Fibroblast of lung (primary cell): ENCODE data around the gene MAN1A2. TPM values are rescaled to one million over a fixed set of nuclear protein-coding genes. Genes with fewer than 3 reads are reported as not detected.

ENCODE experiments used
- DNase-seq, 2 donors: peaks; one replicate each; pipeline versions ENCODE4 v3.0.0 to v3.0.0-alpha.2; 2010; ENCODE audit warnings: low read depth in 2 of 2
- H2AFZ ChIP-seq: 2 replicates; pipeline ENCODE4 v1.5.1; 2012; ENCODE audit warnings: low read length, control low read depth, inconsistent platforms
- H3K27ac ChIP-seq: 2 replicates; pipeline ENCODE4 v1.5.1; 2011; ENCODE audit warnings: low read length, control low read depth; ENCODE audit not compliant: insufficient read depth
- H3K27me3 ChIP-seq: 2 replicates; pipeline ENCODE4 v1.5.1; 2011; ENCODE audit warnings: mild to moderate bottlenecking, low read length; ENCODE audit not compliant: control insufficient read depth, insufficient read depth
- H3K36me3 ChIP-seq: 2 replicates; pipeline ENCODE4 v1.5.1; 2011; ENCODE audit warnings: low read length; ENCODE audit not compliant: control insufficient read depth, insufficient read depth
- H3K4me1 ChIP-seq: 2 replicates; pipeline ENCODE4 v1.5.1; 2011; ENCODE audit warnings: low read length; ENCODE audit not compliant: control insufficient read depth, insufficient read depth; ENCODE audit errors: extremely low read depth
- H3K4me2 ChIP-seq: 2 replicates; pipeline ENCODE4 v1.5.1; 2011; ENCODE audit warnings: low read length, control low read depth; ENCODE audit not compliant: insufficient read depth; ENCODE audit errors: extremely low read depth
- H3K4me3 ChIP-seq, 4 experiments: fragments of 200-600 bp in 1 of 4; sonication (generic) in 1 of 4; replicated peaks in 1 of 4; 2 replicates each; pipeline ENCODE4 v1.5.1; 2011 to 2016; ENCODE audit warnings: low read length in 4 of 4, low read depth in 3 of 4, mild to moderate bottlenecking in 3 of 4, control low read depth in 2 of 4, inconsistent platforms in 1 of 4, mixed read lengths in 1 of 4; ENCODE audit not compliant: insufficient read depth in 1 of 4; ENCODE audit errors: control extremely low read depth in 1 of 4
- H3K79me2 ChIP-seq: 2 replicates; pipeline ENCODE4 v1.5.1; 2012; ENCODE audit warnings: mild to moderate bottlenecking, low read length, inconsistent platforms; ENCODE audit not compliant: control insufficient read depth, insufficient read depth
- H3K9ac ChIP-seq: 2 replicates; pipeline ENCODE4 v1.5.1; 2011; ENCODE audit warnings: mild to moderate bottlenecking, low read length, control low read depth; ENCODE audit not compliant: insufficient read depth
- H3K9me3 ChIP-seq: 2 replicates; pipeline ENCODE4 v1.5.1; 2012; ENCODE audit warnings: low read depth, low read length; ENCODE audit not compliant: control insufficient read depth, insufficient read depth
- H4K20me1 ChIP-seq: 2 replicates; pipeline ENCODE4 v1.5.1; 2011; ENCODE audit warnings: low read length; ENCODE audit not compliant: control insufficient read depth, insufficient read depth; ENCODE audit errors: extremely low read depth
- EZH2 ChIP-seq: IDR thresholded peaks from 2 replicates; pipeline ENCODE4 v1.5.1; 2012; ENCODE audit warnings: low read length, control low read depth, mild to moderate bottlenecking; ENCODE audit errors: missing control alignments
- polyA plus RNA-seq, 2 donors: library from polyadenylated mRNA; depleted of rRNA in 1 of 2; stranded (reverse) in 1 of 2; unstranded in 1 of 2; fragments of >200 nt; gene quantifications; 2 replicates each; pipeline ENCODE4 v1.2.1, GENCODE V29; 2011 to 2012; ENCODE audit warnings: missing spikeins in 1 of 2
- total RNA-seq: library from RNA; depleted of rRNA; stranded (reverse); fragments of >200 nt; gene quantifications from 2 replicates; pipeline ENCODE4 v1.2.1, GENCODE V29; 2014
- TF ChIP-seq, protein P1 (sequence below), 2 donors: IDR thresholded peaks in 1 of 2; conservative IDR thresholded peaks in 1 of 2; 1 replicate in 1 of 2; 2 replicates in 1 of 2; pipeline ENCODE4 v1.5.1; 2011 to 2012; ENCODE audit warnings: low read length in 2 of 2, control low read depth in 1 of 2, inconsistent platforms in 1 of 2, low read depth in 1 of 2, mild to moderate bottlenecking in 1 of 2

The MAN1A2 gene
- total and polyA plus RNA-seq, 2 donors (not counting 1 experiment from before 2014, with no cell fraction given): 41.9 to 43.6 TPM

DNA sequence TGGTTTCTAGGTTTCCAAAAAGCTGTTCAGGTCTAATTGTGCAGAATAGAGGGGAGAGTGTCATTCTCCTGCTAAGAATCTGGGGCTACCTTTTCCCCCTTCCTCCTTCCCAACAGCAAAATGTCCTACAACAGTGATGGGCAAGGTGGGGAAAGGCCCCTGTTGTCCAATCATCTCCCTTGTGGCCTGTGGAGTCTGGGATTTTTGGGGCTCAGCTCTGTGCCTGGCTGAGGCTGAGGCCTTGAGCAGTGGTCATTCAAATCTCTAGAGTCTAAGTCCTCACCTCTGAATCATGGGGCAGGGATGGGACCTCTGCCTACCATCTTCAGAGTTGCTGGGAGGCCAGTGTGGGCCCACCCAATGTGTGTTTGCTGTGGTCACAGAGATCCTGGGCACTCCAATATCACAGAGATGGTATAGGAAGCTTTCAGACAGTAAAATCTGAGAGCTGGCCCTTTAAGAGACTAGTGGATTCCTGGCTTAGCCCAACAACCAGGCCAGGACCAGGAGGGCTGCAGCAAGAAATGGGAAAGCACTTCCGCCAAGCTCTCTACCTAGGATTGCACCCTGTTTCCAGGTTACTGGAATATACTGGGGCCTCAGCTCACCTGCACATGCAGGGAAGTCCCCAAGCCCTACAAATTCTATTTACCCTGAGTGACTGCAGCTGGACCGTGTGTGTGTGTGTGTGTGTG lies 210.1 kb downstream of the MAN1A2 start:
- Histone ChIP-seq H2AFZ (no peak overlapping the region), H3K27ac (no peak overlapping the region), H3K36me3 (no peaks in the 10 kb centered on the region), H4K20me1 (no peaks in the 10 kb centered on the region), H3K9me3 (no peaks in the 10 kb centered on the region), H3K4me3 (no peak overlapping the region), H3K79me2 (no peaks in the 10 kb centered on the region), H3K4me1 (no peaks in the 10 kb centered on the region), H3K4me2 (no peak overlapping the region), H3K9ac (no peak overlapping the region), H3K27me3 (no peaks in the 10 kb centered on the region)
- DNase-seq: no peak
- TF ChIP-seq, protein P1, sequence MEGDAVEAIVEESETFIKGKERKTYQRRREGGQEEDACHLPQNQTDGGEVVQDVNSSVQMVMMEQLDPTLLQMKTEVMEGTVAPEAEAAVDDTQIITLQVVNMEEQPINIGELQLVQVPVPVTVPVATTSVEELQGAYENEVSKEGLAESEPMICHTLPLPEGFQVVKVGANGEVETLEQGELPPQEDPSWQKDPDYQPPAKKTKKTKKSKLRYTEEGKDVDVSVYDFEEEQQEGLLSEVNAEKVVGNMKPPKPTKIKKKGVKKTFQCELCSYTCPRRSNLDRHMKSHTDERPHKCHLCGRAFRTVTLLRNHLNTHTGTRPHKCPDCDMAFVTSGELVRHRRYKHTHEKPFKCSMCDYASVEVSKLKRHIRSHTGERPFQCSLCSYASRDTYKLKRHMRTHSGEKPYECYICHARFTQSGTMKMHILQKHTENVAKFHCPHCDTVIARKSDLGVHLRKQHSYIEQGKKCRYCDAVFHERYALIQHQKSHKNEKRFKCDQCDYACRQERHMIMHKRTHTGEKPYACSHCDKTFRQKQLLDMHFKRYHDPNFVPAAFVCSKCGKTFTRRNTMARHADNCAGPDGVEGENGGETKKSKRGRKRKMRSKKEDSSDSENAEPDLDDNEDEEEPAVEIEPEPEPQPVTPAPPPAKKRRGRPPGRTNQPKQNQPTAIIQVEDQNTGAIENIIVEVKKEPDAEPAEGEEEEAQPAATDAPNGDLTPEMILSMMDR (conservative IDR thresholded peaks at IDR 0.05 in 1 of 2, IDR thresholded peaks at IDR 0.05 in 1 of 2; ENCODE audit: low read depth in 1 of 2, low read length in 2 of 2): no peak
- TF ChIP-seq EZH2: no peak

DNA sequence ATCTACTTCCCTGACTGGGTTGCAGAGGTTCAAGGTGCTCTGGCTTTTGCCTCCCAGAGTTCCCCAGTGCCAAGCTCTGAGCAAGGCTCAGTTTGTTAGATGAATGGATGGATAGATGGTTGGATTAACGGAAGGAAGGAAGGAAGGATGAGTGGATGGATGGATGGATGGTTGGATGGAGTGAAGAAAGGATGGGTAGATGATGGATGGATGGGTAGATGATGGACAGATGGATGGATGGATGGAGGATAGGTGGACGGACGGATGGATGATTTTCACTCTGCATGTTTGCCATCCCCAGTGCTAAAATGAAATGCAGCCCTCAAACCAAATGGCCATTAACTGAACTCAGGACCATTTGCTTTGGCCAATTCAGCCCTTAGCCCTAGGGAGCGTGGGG lies 211.2 kb downstream of the MAN1A2 start:
- H3K4me1 ChIP-seq: no peaks in the 10 kb centered on the region
- H3K4me3 ChIP-seq: no peak overlapping the region
- H3K27ac ChIP-seq: no peak overlapping the region
- no peaks in the 10 kb centered on the region for H3K79me2 ChIP-seq
- H3K27me3 ChIP-seq: no peaks in the 10 kb centered on the region
- H3K9ac ChIP-seq: no peak overlapping the region
- no peak overlapping the region for H2AFZ ChIP-seq
- H4K20me1 ChIP-seq: no peaks in the 10 kb centered on the region
- H3K9me3 ChIP-seq: no peaks in the 10 kb centered on the region
- no peak overlapping the region for H3K4me2 ChIP-seq
- no peak for DNase-seq
- no peaks in the 10 kb centered on the region for H3K36me3 ChIP-seq
- TF ChIP-seq, protein P1 (conservative IDR thresholded peaks at IDR 0.05 in 1 of 2, IDR thresholded peaks at IDR 0.05 in 1 of 2; ENCODE audit: low read depth in 1 of 2, low read length in 2 of 2): no peak
- TF ChIP-seq EZH2: no peak

Other genes starting within 250 kb of the MAN1A2 start
- gene TRIM45, start 245.7 kb upstream of the MAN1A2 start, total RNA-seq: 4.6 and 8.4 TPM in 2 replicates
- gene TRIM45, start 245.7 kb upstream of the MAN1A2 start, polyA plus RNA-seq: 2.9 and 4.0 TPM in 2 replicates
- gene VTCN1, start 156.5 kb upstream of the MAN1A2 start, total RNA-seq: under 0.01 TPM in 1 of 2 replicates, not detected in the other
- 0.03 TPM in 1 of 2 replicates, not detected in the other for gene VTCN1, start 156.5 kb upstream of the MAN1A2 start, polyA plus RNA-seq
- gene TENT5C, start 238.6 kb downstream of the MAN1A2 start, total RNA-seq: 6.2 and 8.1 TPM in 2 replicates
- 4.2 and 11.7 TPM in 2 replicates for gene TENT5C, start 238.6 kb downstream of the MAN1A2 start, polyA plus RNA-seq